ENCODE results near the gene LCE7A.

Gene LCE7A

DNA sequence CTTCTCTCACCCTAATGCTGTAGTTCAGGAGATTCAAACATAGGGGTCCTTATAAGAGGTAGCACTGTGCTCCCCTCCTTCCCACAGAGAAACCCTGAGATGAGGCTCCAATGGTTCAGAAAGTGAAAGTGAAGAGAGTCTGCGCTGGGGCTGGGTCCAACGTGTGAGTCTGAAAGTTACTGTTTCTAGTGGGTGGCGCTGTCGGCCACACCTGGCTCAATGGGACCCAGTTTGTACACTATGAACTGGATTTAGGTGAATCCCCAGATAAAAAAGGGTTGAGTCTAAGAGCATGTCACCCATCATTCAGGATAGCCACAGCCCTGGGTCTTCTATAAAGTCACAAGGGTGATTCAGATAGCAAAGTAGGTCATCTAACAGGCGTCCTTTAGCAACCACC, 21.1 kb downstream of the LCE7A start:
- DNase-seq: no peak

GRCh38 chr1:152884085-152884484, 24.3 kb downstream of the LCE7A start:
- no peak for DNase-seq

DNA sequence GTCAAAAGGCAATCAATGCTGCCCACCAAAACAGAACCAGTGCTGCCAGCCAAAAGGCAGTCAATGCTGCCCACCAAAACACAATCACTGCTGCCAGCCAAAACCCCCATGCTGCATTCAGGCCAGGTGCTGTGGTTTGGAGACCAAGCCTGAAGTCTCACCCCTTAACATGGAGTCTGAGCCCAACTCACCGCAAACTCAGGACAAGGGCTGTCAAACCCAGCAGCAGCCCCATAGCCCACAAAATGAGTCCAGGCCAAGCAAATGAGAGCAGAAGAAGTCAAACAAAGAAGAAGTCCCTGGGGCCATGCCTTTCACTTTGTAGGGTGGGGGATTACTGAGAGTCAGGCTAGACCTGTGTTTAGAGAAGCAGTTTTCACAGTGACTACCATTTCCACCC, 24.7 kb downstream of the LCE7A start:
- DNase-seq: no peak

DNA sequence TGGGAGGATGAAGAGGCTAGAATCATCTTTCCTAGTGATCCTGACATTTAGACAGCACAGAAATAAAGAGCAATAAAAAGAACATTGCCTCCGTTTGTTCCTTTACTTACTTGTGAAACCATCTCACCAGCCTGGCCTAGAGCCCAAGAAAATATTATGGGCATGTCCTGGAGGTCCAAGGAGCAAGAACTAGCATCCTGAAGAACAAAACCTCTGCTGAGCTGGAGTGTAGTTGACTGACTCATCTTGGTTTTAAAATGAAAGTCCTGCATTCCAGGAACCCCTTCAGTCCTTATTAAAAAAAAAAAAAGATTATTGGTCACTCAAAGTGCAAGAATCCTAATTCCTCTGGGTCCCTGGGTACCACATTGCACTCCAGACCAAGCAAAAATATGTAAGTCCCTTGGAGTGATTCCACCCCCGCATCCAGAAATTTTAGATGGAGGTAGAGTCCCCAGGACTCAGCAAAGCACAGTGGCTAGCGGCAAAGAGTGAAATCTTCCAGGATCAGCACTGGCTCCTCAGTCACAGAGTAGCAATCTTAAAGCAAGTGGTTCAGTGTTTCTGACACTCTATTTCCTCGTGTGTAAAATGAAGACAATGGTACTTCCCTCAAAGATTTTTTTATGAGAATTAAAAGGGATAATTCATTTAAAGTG, 25.3 kb downstream of the LCE7A start:
- DNase-seq: peak; percentile 8

- no peak for DNase-seq
Measured at GRCh38 chr1:152886085-152886484, 26.3 kb downstream of the LCE7A start.

DNA sequence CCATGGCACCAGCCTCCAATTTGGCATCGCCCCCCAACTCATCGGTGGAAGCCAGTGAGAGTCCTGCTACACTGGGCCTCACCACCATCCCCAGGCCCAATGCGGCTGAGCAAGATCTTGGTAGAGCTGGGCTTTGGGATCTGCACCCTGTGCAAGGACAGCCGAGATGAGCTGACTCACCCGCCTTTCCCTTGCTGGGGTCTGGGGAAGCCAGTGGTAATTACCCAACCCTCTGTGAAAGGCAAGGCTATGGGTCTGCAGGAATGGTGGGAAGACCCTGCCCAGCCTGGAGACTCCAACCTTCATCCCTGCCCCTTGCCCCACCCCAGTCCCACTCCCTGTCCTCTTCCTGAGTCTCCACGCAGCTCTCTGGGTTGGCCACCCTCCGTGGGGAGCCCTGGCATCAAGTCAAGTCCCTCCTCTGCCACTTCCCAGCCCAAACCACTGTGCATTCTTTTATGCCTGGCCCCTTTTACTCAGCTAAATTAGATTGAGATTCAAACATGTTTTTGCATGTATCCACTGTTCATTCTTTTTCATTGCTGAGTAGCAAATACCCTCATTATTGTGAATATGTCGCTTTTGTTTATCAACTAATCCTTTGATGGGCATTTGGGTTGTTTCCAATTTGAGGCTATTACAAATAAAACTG, 27.1 kb downstream of the LCE7A start:
- DNase-seq: no peak

GRCh38 chr1:152888126-152888525, 28.3 kb downstream of the LCE7A start:
- no peak for DNase-seq

- no peak for DNase-seq
Measured at GRCh38 chr1:152899027-152899426, 39.2 kb downstream of the LCE7A start.

DNA sequence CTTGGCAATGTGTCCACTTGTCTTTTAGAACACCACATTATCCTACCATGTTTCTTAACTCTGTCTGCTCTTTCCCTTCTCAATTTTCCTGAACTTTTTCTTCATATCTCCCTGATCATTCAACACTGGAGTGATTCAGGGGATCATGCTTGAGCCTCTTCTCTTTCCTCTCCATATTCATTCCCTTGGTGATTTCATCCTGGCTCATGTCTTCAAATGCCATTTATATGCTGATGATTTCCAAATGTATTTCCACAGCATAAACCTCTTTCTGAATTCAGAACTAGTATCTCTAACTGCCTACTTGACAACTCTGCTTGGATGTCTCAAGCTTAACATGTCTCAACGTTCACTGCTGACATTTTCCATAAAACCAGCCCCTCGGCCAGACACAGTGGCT, 40.1 kb downstream of the LCE7A start:
- no peak for DNase-seq

GRCh38 chr1:152901631-152902030, 41.8 kb downstream of the LCE7A start:
- DNase-seq: no peak

DNA sequence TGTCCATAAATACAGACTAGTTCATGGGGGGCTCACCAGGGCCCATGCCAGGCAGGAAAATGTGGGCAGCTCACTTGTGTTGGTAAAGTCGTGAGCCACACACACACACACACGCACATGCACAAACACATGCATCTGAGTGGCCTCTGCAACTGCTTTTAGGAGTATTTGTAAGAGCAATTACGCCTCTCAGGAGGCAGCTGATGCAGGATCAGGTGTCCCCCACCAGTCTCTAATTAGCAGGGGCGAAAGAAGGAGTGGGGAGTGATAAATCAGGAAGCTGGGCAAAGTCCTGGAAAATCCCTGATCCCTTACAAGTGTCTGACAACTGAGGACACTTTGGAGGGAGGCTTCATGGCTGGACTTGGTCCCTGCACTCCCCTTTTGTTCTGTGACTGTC, 42.8 kb downstream of the LCE7A start:
- DNase-seq: no peak

- DNase-seq: no peak
Measured at GRCh38 chr1:152904688-152905440, 45.1 kb downstream of the LCE7A start.

GRCh38 chr1:152906023-152906565, 46.3 kb downstream of the LCE7A start:
- DNase-seq: peak; percentile 58

DNA sequence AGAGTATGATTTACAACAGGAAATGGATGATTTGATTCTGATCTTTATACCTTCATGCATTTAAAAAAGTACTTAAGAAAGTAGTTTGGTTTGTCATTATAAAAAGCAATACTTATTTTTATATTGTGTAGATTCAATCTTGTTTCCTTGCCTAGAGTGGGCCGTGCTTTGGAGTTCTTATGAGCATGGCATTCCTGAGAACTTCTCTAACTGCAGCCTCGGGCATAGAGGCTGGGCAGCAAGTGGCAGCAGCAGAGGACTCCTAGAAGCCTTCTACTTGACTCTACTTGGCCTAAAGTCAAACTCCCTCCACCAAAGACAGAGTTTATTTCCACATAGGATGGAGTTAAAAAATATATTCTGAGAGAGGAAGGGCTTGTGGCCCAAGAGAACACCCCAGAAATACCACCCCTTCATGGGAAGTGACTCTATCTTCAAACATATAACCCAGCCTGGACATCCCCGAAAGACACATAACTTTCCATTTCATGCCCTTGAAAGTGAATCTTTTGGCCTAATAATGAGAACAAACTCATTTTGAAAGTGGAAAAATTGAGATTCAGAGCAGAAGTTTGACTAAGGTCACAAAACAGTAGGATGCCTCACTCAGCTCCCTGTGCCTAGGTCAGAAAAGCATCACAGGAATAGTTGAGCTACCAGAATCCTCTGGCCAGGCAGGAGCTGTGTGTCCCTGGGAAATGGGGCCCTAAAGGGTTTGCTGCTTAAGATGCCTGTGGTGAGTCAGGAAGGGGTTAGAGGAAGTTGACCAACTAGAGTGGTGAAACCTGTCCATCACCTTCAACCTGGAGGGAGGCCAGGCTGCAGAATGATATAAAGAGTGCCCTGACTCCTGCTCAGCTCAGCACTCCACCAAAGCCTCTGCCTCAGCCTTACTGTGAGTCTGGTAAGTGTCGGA, 48.1 kb downstream of the LCE7A start, which contains the start of gene IVL:
Gene IVL, plus strand, starts transcription at position 861 of the 916 bp plus-strand sequence. CDS start 1,252 bp downstream, outside the sequence.
- no peak for DNase-seq

GRCh38 chr1:152909206-152909605, 49.4 kb downstream of the LCE7A start:
- no peak for DNase-seq

Data from GOT3 (cell line).